GM19035 (cell line): ENCODE measurements around the gene GGTA1.

Experiments
- ATAC-seq: cut with Tn5 transposase; IDR thresholded peaks from one replicate; pipeline ENCODE4 v1.9.1; 2021; ENCODE audit not compliant: unreplicated experiment

GGTA1 gene

GRCh38 chr9:121500165-121500478 is 478 bp upstream of the GGTA1 start:
- ATAC-seq, result no peak

- no peak for ATAC-seq
Measured at GRCh38 chr9:121499177-121499426, 542 bp downstream of the GGTA1 start.

GRCh38 chr9:121498487-121499176 is 1.0 kb downstream of the GGTA1 start:
- ATAC-seq, result no peak

- ATAC-seq, result no peak
Measured at GRCh38 chr9:121498150-121498486, 1.5 kb downstream of the GGTA1 start.

GRCh38 chr9:121495976-121496375 is 3.7 kb downstream of the GGTA1 start:
- no peak for ATAC-seq

GRCh38 chr9:121494192-121494591 is 5.5 kb downstream of the GGTA1 start:
- no peak for ATAC-seq

GRCh38 chr9:121491111-121491510 is 8.5 kb downstream of the GGTA1 start:
- ATAC-seq, result no peak

GRCh38 chr9:121489344-121489743 is 10.3 kb downstream of the GGTA1 start:
- ATAC-seq, result no peak

- ATAC-seq, result no peak
Measured at GRCh38 chr9:121486043-121486442, 13.6 kb downstream of the GGTA1 start.

GRCh38 chr9:121485623-121486022 is 14.0 kb downstream of the GGTA1 start:
- ATAC-seq, result no peak

- no peak for ATAC-seq
Measured at GRCh38 chr9:121484651-121485446, 14.8 kb downstream of the GGTA1 start.

GRCh38 chr9:121483473-121484031 is 16.1 kb downstream of the GGTA1 start:
- no peak for ATAC-seq

GRCh38 chr9:121483049-121483448 is 16.6 kb downstream of the GGTA1 start:
- ATAC-seq, result no peak

GRCh38 chr9:121478816-121479676 is 20.6 kb downstream of the GGTA1 start:
- no peak for ATAC-seq

- no peak for ATAC-seq
Measured at GRCh38 chr9:121476156-121476555, 23.5 kb downstream of the GGTA1 start.

GRCh38 chr9:121474231-121474947 is 25.3 kb downstream of the GGTA1 start:
- no peak for ATAC-seq

- no peak for ATAC-seq
Measured at GRCh38 chr9:121473229-121473628, 26.4 kb downstream of the GGTA1 start.

- no peak for ATAC-seq
Measured at GRCh38 chr9:121472446-121472845, 27.2 kb downstream of the GGTA1 start.

- ATAC-seq, result no peak
Measured at GRCh38 chr9:121466142-121466541, 33.5 kb downstream of the GGTA1 start.

GRCh38 chr9:121464968-121465367 is 34.7 kb downstream of the GGTA1 start:
- no peak for ATAC-seq
